Heart left ventricle (tissue), 13 donors: ENCODE data around the gene PTPRH.

ENCODE experiments used
- POLR2A ChIP-seq, 2 donors: fragments of 450-650 bp; IDR thresholded peaks; one replicate each; pipeline ENCODE4 v1.6.1; 2017; ENCODE audit warnings: antibody characterized with exemption in 2 of 2, mild to moderate bottlenecking in 2 of 2, moderate library complexity in 2 of 2
- TF ChIP-seq, protein P1 (sequence below), 12 donors: fragments of 200-600 bp; sonication (generic) in 4 of 12; IDR thresholded peaks; one replicate each; pipeline versions ENCODE4 v1.5.0 to v1.8.0; 2018 to 2022; ENCODE audit warnings: antibody characterized with exemption in 12 of 12, mild to moderate bottlenecking in 5 of 12
- donor health status: ischemic (EF 13 %, LVEDD 7.1; RV severe dilation, severe dysfunction).
- donor health status: DM: no; HTN: yes; CAD: no.
- donor health status: DM: no; HTN: no; CAD: no.
- donor health status: ischemic (EF 25% LVEDD 6.9; RV normal size, moderate dysfunction).
- donor health status: ischemic (EF 25% LVEDD 5.7; RV mildly dilated, moderate dysfunction).
- donor health status: ischemic (EF 35%, LVEDD 5.7; RV mildly dilated, moderate dysfunction).
- donor health status: nonischemic (EF 11% LVEDD 7.7; RV severe dilation, severe dysfunction).
- donor health status: DM: yes; HTN: yes; CAD: no.
- donor health status: PGD.
- donor health status: ischemic (EF 29% LVEDD 5.4; RV normal size, mild dysfunction).
- donor health status: nonischemic (EF 23%, LVEDD 6.1; RV moderate dilation, normal function).

DNA sequence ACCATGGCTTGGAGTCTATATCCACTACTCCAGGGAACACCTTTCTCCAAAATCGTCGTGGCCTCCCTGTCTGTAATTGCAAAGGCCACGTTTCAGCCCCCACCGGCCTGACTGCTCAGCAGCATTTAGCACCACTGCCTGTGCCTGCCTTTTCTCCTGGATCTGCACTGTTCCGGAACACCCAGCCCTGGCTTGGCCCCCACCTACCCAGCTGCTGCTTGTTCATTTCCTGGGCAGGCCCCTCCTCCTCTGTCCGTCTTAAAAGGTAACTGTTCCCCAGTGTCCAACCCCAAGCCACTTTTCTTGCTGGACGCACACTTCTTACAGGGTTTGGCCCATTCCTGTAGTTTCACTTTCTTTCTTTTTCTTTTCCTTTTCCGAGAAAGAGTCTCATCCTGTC is 20.7 kb downstream of the PTPRH start:
- TF ChIP-seq, protein P1, sequence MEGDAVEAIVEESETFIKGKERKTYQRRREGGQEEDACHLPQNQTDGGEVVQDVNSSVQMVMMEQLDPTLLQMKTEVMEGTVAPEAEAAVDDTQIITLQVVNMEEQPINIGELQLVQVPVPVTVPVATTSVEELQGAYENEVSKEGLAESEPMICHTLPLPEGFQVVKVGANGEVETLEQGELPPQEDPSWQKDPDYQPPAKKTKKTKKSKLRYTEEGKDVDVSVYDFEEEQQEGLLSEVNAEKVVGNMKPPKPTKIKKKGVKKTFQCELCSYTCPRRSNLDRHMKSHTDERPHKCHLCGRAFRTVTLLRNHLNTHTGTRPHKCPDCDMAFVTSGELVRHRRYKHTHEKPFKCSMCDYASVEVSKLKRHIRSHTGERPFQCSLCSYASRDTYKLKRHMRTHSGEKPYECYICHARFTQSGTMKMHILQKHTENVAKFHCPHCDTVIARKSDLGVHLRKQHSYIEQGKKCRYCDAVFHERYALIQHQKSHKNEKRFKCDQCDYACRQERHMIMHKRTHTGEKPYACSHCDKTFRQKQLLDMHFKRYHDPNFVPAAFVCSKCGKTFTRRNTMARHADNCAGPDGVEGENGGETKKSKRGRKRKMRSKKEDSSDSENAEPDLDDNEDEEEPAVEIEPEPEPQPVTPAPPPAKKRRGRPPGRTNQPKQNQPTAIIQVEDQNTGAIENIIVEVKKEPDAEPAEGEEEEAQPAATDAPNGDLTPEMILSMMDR (IDR thresholded peaks at IDR 0.05), result no peak
- TF ChIP-seq POLR2A (IDR thresholded peaks at IDR 0.05), result no peak
